RKO (cell line): ENCODE results near the gene UCKL1.
"Not testable (repeated sequence)": the region's sequence is repeated elsewhere in the genome, so short reads cannot be mapped to it uniquely, and the experiment has no call there.

Source experiments
- DNase-seq: peaks from one replicate; pipeline ENCODE4 v3.0.0-alpha.2; 2016; ENCODE audit warnings: low spot score

The UCKL1 gene

DNA sequence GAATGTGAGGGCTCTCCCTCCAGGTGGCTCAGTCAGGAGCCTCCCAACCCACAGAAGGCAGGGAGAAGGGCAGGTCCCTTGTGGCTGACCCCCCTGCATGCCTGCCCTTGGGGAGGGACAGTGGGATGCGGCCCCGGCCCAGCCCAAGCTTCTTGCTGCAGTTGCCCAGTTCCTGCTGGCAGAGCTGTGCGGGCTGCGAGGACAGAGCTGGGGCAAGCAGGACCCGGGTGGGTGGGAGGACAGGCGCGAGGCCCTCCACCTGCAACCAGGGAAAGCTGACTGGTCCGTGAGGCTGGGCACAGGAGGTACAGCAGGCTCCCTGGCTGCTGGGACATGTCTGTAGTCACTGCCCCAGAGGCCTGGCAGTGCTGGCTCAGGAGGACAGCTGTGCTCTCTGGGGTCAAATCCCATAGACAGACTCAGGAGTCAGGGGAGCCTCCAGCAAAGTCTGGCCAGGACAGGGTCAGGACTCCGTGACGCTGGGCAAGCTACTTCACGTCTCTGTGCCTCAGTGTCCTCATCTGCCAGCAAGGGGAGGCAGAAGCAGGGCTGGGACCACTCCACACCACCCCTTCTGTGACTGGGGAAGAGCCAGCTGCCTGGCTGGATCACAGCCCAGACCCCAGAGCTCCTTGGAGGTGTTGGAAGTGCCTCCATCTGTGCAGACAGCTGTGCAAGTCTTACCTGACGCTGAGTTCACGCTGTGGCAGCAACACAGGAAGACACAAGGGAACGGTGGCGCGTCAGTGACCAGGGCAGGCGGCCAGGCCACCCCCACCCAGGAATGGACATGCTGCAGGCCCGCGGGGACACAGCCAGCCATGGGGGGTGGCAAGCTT is 13.0 kb downstream of the UCKL1 start:
- no peak for DNase-seq

- DNase-seq, result peak; percentile 47
Measured at GRCh38 chr20:63942250-63942951, 13.8 kb downstream of the UCKL1 start.

- DNase-seq, result peak; percentile 92
Measured at GRCh38 chr20:63941282-63942081, 14.7 kb downstream of the UCKL1 start.

DNA sequence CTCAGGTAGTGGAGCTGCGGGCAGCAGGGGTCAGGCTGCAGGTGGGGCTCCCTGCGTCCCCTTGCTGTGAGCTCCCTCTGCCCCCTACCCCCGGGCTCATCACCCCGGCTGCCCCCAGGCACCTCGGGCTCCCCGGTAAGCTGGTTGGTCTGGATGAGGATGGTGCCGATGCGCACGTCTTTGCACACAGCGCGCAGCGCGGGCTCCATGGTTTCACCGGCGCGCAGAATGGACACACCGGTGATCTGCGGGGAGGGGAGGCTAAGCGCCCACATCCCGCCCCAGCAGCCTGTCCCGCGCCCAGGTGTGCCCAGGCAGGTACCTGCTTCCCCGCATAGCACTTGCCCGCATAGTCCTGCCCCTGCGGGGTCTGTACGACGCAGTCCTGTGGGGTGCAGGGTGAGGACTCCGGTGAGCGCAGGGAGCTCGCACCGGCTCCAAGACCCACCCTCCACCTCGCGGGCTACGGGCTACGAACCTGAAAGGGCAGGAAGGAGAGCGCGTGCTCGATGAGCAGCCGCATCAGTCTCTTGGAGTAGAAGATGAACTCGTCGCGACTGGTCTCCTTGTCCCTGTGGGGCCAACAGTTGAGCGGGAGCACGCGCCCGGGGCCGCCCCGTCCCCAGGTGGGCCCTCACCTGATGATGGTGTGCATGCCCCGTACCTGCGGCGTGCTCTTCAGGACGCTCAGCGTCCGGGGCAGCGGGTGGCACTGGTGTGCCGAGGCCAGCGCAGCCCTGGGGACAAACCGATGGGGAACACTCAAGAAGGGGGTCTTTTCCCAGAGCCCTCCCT is 15.5 kb downstream of the UCKL1 start:
- DNase-seq, result no peak

DNA sequence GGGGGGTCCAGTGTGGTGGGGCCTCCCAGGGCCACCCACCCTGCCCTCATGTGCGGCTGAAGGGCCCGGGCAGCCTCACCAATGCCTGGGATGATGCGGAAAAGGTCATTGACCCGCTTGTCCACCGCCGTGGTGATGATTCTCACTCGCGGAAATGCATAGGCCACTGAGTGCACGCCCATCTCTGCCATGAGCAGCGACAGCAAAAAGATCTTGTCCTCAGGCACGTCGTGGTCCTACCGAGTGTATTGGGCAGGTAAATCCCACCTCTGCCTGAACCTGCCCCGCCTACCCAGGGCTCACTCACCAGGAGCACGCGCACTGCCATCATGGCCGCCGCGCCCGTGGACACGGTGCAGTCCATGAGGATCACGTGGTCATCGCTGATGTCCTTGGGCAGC is 16.1 kb downstream of the UCKL1 start:
- DNase-seq, result no peak

DNA sequence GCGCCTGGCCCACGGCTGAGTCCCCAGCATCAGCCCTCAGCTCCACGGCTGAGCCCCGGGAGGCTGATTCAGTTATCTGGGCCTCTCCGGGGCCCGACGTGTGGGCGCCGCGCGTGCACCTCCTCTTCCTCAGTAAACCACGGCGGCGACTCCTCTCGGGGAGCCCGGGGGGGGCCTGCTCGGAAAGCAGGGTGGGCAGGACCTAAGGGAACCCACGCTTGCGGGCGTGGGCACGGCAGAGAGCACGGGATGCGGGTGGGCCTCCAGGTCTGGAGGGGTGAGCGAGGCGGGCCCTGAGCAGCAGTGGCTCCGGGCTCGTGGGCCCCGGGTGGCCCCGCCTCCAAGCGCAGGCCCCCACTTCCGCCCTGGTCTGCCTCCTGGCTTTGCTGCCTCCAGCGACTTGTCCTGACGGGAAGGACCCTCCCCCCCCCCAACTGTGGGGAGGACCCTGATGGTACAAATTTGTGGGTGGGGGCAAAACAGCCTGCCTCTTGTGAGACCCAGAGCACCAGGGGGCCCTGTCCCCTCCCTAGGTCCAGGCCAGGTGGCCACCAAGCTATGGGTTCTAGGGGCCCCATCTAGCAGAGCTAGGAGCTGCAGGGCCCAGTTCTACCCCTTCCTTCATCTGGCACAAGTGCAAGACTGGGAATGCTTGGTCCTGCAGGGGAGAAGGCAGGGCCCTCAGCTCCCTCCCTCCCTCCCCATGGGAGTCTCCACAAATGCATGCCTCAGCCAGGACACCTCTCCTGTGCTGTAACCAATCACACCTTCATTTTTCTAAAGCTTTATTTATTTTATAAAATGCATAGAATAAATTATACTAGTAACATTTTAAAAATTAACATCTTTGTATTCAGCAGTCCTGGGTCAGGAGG is 16.9 kb downstream of the UCKL1 start:
- DNase-seq, result no peak

- no peak for DNase-seq
Measured at GRCh38 chr20:63937596-63937995, 18.6 kb downstream of the UCKL1 start.

- no peak for DNase-seq
Measured at GRCh38 chr20:63935447-63935846, 20.8 kb downstream of the UCKL1 start.

DNA sequence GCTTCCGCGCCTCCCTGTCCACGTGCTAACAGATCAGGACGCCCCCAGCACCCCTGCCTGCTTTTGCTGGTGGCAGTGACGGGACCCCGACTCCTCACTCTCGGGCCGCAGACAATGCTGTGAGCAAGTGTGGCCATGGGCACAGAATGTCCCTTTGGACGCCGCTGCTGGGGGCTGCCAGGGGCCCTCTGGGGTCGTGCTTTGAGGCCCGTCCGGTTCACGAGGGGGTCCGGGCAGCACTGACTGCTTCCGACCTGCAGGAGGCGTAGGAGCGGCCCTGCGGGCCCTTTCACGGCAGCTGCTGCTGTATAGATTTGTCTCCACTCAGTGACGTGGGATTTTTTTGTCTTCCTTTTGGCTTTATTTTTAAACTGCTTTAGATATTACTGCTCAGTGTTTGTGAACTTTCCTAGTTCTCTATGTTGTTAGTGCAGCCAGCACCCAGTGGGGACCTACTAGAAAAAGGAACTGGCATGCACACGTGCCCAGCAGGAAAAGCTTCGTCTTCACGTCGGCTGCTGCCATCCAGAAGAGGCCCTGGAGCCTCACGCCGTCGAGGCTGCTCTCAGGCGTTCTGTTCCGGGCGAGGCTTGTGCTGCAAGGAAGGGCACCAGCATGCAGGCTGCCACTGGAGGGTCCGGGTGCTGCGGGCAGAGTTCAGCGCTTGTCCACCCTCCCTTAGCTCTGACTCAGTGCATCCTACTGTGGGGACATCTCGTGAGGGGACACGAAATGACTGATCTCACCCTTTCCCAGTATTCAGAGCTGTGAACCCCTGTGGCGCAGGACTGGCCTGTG is 21.7 kb downstream of the UCKL1 start:
- DNase-seq, result no peak

DNA sequence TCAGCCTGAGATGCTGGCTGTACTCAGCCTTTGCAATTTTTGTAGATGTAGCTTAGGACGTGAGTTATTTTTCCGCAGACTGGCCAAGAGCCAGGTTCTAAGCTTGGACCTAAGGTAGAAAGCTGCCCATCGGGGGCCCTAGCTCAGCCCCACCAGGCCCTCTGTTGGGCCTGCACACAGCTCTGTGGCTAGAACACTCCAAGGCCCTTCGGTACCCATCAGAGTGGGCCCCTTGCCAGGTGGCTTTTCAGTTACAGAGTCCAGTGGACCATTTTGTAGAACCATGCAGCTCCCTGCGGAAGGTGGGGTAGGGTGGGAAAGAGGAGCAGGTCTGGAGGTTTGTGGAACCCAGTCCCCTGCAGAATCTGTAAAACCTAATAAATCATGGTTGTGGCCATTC is 22.6 kb downstream of the UCKL1 start:
- DNase-seq, result no peak

DNA sequence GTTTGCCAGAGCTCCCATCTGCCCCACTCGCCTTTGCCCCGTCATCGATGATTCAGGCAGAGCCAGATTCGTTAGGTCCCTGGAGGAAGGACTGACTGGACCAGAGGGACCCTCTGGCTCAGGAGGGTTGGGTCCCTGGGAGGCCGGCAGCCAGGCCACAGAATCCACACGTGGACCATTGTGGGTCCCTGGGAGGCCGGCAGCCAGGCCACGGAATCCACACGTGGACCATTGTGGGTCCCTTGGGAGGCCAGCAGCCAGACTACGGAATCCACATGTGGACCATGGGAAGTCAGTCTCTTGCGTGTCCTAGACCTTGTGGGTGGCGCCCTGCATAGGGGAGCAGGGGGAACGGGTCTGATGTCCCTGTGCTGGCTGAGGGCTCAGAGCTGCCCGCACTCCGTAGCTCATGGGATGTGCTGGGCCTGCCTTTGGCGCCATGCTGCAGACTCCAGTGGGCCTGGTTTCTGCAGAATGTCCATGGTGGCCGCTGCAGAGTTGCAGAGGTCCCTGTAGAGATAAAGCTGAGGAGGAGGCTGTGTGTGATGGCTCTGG is 23.5 kb downstream of the UCKL1 start:
- DNase-seq, result no peak

DNA sequence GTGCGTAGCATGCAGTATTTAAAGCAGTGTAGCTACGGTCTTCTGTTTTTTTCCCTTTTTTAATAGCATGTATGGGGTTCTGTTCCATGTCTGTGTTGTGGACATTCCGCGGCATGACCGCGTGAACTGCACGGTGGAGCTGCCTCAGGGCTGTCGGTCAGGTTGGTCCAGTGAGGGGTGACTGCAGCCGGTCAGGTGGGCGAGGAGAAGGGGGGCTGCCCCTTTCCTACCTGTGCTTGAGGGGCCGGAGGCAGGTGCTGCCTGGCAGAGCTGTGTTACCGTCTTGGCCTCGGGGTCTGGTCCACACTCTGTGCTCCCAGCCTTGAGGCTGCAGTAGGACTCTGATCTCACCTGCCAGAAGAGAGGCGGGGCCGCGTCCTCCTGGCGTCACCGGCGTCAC is 24.5 kb downstream of the UCKL1 start:
- no peak for DNase-seq

DNA sequence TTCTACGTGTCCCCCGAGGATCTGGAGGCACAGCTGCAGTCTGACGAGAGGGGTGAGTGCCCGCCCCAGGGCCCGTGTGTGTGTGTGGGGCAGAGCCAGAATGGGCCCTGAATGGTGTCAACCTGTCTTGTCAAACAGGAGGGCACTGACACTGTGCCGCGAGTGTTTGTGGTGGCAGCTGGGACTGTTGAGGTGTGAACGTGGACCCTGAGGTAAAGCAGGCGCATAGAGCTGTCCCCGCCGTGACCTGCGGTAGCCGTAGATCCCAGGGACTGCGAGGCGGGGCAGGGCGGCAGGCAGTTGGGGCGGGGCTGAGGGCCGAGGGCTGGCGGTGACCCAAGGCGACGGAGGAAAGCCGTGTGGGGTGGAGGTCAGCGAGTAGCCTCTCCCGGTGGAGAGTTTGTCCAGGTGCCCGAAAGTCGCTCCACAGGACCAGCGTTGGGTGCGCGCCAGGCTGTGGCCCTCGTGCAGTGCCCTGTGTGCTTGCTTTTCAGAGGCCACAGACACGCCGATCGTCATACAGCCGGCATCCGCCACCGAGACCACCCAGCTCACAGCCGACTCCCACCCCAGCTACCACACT is 25.2 kb downstream of the UCKL1 start:
- no peak for DNase-seq

DNA sequence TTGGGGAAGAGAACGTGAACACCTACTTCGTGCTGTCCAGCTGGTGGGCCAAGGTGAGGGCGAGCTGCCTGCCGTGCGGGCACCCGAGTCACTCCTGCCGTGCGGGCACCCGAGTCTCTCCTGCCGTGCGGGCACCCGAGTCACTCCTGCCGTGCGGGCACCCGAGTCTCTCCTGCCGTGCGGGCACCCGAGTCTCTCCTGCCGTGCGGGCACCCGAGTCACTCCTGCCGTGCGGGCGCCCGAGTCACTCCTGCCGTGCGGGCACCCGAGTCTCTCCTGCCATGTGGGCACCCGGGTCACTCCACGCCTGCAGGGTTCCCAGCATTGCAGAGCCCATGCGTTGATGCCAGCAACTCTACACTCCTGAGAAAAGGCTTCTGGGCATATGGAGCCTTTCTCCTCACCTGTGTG is 26.7 kb downstream of the UCKL1 start:
- DNase-seq, result not testable (repeated sequence)

DNA sequence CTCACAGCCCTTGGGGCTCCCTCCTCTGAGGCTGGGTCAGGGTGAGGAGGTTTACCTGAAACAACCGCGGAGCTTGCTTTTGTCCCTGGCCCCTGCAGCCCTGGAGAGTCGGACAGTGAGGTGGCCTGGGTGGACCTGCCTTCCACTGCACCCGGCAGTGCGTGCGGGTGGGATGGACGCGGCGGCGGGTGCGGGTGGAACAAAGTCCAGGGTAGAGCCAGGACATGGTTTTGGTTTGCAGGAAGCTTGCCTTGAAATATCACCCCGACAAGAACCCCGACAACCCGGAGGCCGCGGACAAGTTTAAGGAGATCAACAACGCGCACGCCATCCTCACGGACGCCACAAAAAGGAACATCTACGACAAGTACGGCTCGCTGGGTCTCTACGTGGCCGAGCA is 27.1 kb downstream of the UCKL1 start:
- DNase-seq, result no peak

- no peak for DNase-seq
Measured at GRCh38 chr20:63926298-63926697, 29.9 kb downstream of the UCKL1 start.

- no peak for DNase-seq
Measured at GRCh38 chr20:63924241-63924640, 32.0 kb downstream of the UCKL1 start.

GRCh38 chr20:63923651-63924050 is 32.6 kb downstream of the UCKL1 start:
- no peak for DNase-seq

- DNase-seq, result no peak
Measured at GRCh38 chr20:63920226-63920625, 36.0 kb downstream of the UCKL1 start.
